ENCODE results near the gene MRPL38.
"Not testable (repeated sequence)": the region's sequence is repeated elsewhere in the genome, so short reads cannot be mapped to it uniquely, and the experiment has no call there.

Gene MRPL38

DNA sequence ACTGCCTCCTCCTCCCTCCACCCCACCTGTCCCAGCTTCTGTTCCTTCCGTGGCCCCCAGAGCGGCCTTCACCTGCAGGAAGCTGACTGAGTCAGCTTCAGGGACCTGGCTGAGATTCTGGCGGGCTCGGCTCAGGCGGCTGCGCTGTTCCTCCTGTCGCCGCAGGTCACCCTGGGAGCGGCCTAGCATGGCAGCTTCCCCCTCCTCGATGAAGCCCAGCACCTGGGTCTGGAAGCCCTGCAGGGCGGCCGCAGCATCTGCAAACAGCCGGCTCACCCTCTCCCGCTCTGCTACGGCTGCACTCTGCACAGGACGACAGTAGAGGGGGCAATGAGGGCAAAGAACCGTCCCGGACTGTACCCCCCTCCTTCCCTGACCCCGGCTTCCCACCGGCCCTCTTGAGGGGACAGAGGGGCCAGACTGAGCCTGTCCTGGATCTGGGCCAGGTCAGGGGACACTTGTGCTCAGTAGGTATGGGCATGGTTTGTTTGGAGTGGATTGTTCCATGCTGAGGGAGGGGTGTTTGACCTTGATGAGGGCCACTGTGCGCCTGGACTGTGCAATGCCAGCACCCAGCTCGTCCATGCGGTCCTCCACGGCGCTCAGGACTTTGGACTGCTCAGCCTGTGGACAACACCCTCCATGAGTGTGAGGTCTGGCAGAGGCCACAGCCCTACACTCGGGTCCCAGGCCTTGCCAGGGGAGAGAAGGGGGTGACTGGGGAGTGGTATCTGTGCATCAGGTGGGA lies 28.3 kb downstream of the MRPL38 start:
- WGBS (ENCODE audit: insufficient coverage, insufficient read length) = no CpG with 5 or more reads among the region's 26 CpGs
- no peak for DNase-seq (ENCODE audit: low read depth, low spot score)
- no peak overlapping the region for H3K27ac ChIP-seq (ENCODE audit: low read length)
- peaks cover 2% of the 10 kb centered on the region; the same call in 1 of the 2 replicates for H3K27me3 ChIP-seq (ENCODE audit: control insufficient read depth, insufficient read depth, low read length)
- H3K4me1 ChIP-seq (ENCODE audit: control insufficient read depth, insufficient read depth, low read length) = peaks cover 7% of the 10 kb centered on the region; the same call in 1 of the 2 replicates
- no peak overlapping the region for H3K4me3 ChIP-seq (ENCODE audit: low read length)
- no peaks in the 10 kb centered on the region for H3K36me3 ChIP-seq (ENCODE audit: control insufficient read depth, insufficient read depth, low read length)
- no peaks in the 10 kb centered on the region for H3K9me3 ChIP-seq (ENCODE audit: control insufficient read depth, insufficient read depth, low read length)

DNA sequence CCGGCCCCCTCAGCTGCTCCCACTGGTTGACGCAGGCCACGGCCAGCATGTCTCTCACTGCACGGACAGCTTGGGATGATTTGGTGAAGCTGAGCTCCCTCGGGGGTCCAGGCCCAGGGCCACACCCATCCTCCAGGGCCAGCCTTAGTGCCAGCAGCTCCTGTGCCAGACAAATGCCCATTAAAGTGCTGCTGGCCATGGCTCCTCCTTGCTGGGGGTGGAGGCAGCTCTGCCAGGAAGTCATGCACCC lies 28.8 kb downstream of the MRPL38 start:
- peaks cover 7% of the 10 kb centered on the region; the same call in 1 of the 2 replicates for H3K4me1 ChIP-seq (ENCODE audit: control insufficient read depth, insufficient read depth, low read length)
- no peak for DNase-seq (ENCODE audit: low read depth, low spot score)
- no CpG with 5 or more reads among the region's 5 CpGs for WGBS (ENCODE audit: insufficient coverage, insufficient read length)
- H3K36me3 ChIP-seq (ENCODE audit: control insufficient read depth, insufficient read depth, low read length) = no peaks in the 10 kb centered on the region
- H3K27ac ChIP-seq (ENCODE audit: low read length) = no peak overlapping the region
- H3K27me3 ChIP-seq (ENCODE audit: control insufficient read depth, insufficient read depth, low read length) = peaks cover 2% of the 10 kb centered on the region; the same call in 1 of the 2 replicates
- H3K9me3 ChIP-seq (ENCODE audit: control insufficient read depth, insufficient read depth, low read length) = no peaks in the 10 kb centered on the region
- no peak overlapping the region for H3K4me3 ChIP-seq (ENCODE audit: low read length)

DNA sequence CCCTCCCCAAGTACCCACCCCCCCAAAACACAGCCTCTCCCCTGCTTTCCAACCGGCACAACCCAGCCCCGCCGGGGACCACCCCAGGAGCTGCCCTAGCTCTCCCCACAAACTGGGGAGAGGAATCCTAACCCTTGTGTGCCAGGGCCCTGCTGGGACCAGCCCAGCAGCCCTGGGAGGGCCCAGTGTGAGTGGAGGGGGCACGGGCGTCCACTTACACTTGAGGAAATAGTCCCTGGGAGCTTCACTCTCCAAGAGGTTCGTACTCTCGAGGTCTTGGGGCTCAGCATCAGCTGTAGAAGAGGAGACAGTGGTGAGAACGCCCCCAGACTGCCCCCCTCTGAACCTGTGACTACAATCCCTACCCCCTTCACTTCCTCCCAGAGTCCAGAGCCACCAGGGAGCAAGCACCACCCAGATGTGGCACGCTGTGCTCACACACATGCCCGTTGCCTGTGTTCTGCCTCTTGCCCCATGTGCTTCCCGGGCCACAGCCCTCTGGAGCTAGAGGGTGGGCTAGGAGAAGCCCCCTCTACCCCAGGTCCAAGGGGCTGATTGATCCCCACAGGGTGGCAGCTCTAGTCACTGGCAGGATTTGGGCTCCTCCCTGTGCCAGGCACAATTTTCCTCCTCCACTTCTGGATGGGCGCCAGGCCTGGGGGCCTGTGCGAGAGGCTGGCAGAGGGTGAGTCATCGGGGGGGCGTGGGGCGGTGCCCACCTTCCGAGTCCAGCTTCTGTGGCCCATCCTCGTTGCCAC lies 29.3 kb downstream of the MRPL38 start:
- peaks cover 7% of the 10 kb centered on the region; the same call in 1 of the 2 replicates for H3K4me1 ChIP-seq (ENCODE audit: control insufficient read depth, insufficient read depth, low read length)
- H3K27ac ChIP-seq (ENCODE audit: low read length) = no peak overlapping the region
- H3K36me3 ChIP-seq (ENCODE audit: control insufficient read depth, insufficient read depth, low read length) = no peaks in the 10 kb centered on the region
- no peaks in the 10 kb centered on the region for H3K9me3 ChIP-seq (ENCODE audit: control insufficient read depth, insufficient read depth, low read length)
- no peak for DNase-seq (ENCODE audit: low read depth, low spot score)
- no CpG with 5 or more reads among the region's 18 CpGs for whole genome bisulfite sequencing (ENCODE audit: insufficient coverage, insufficient read length)
- no peak overlapping the region for H3K4me3 ChIP-seq (ENCODE audit: low read length)
- H3K27me3 ChIP-seq (ENCODE audit: control insufficient read depth, insufficient read depth, low read length) = peaks cover 2% of the 10 kb centered on the region; the same call in 1 of the 2 replicates

DNA sequence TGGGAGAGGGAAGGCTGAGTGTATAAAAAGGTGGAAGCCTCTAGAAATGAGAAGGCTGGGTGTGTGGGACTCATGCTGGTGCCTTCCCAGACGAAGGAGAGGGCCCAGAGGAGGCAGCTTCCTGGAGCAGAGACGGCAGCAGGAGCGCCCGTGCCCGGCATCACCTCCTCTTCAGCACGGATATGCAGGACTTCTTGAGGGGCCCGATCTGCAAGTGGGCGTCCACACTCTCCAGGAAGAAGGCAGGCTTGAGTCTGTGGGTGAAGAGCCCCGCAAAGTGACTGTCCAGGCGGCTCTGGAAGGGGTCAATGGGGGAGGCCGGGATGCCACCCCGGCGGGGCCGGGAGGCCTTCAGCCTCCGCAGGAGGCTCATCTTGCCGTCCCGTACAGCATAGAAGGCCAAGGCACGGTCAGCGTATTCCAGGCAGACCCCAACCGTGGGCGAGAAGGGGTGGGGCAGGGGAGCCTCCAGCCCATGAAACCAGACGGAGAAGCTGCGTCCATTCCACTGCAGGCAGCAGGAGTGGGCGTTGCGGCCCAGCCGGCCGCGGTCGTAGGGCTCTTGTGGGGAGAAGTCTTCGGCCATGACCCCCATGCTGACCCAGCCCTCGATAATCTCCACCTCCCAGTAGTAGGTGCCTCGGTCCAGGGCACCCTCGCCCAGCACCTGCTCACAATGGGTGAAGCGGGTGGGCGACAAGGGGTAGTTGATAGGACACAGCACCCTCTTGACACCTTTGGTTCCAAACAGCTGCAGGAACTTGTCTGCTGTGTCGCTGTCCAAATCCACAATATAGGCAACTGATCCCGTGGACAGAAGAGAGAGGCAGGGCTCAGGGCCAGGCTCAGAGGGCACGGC lies 30.1 kb downstream of the MRPL38 start:
- Histone ChIP-seq H3K36me3 (ENCODE audit: control insufficient read depth, insufficient read depth, low read length) (no peaks in the 10 kb centered on the region), H3K9me3 (ENCODE audit: control insufficient read depth, insufficient read depth, low read length) (no peaks in the 10 kb centered on the region), H3K27me3 (ENCODE audit: control insufficient read depth, insufficient read depth, low read length) (peaks cover 2% of the 10 kb centered on the region; the same call in 1 of the 2 replicates), H3K4me1 (ENCODE audit: control insufficient read depth, insufficient read depth, low read length) (peaks cover 7% of the 10 kb centered on the region; the same call in 1 of the 2 replicates), H3K4me3 (ENCODE audit: low read length) (no peak overlapping the region), H3K27ac (ENCODE audit: low read length) (no peak overlapping the region)
- no CpG with 5 or more reads among the region's 38 CpGs for WGBS (ENCODE audit: insufficient coverage, insufficient read length)
- DNase-seq (ENCODE audit: low read depth, low spot score) = no peak

DNA sequence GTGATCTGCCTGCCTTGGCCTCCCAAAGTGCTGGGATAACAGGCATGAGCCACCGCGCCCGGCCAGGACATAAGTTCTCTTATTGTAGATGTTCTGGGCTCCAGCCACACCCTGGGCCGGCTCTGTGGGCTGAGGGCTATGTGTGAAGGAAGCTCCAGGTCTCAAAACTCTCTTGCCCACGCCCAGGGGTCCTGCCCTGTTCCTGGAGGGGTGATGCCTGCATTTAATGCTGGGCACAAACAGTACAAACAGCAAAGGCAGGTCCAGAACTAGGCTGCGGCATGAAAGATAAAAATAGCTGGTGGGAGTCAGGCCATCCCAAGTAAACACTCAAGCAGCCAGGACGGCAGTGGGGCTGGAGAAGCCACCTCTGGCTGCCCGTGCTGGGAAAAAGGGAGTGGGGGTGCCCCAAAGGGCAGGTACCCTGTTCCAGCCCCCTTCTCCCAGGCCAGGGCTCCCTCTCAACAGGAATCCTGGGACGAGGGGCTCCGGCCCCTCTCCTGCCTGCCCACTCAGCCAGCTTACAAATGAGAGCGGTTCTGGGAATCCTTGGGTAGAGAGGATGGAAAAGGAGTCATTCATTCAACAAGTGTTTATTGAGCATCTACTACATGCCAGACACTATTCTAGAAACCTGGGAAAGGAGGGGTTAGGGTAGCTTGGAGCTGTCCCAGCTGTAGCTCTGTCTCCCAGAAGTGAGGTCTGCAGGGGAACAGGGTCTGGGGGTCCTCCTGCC lies 30.9 kb downstream of the MRPL38 start:
- H3K36me3 ChIP-seq (ENCODE audit: control insufficient read depth, insufficient read depth, low read length) = no peaks in the 10 kb centered on the region
- H3K4me1 ChIP-seq (ENCODE audit: control insufficient read depth, insufficient read depth, low read length) = peaks cover 7% of the 10 kb centered on the region; the same call in 1 of the 2 replicates
- peaks cover 2% of the 10 kb centered on the region; the same call in 1 of the 2 replicates for H3K27me3 ChIP-seq (ENCODE audit: control insufficient read depth, insufficient read depth, low read length)
- no peak overlapping the region for H3K27ac ChIP-seq (ENCODE audit: low read length)
- DNase-seq (ENCODE audit: low read depth, low spot score) = no peak
- H3K9me3 ChIP-seq (ENCODE audit: control insufficient read depth, insufficient read depth, low read length) = no peaks in the 10 kb centered on the region
- H3K4me3 ChIP-seq (ENCODE audit: low read length) = no peak overlapping the region
- WGBS (ENCODE audit: insufficient coverage, insufficient read length) = no CpG with 5 or more reads among the region's 11 CpGs

DNA sequence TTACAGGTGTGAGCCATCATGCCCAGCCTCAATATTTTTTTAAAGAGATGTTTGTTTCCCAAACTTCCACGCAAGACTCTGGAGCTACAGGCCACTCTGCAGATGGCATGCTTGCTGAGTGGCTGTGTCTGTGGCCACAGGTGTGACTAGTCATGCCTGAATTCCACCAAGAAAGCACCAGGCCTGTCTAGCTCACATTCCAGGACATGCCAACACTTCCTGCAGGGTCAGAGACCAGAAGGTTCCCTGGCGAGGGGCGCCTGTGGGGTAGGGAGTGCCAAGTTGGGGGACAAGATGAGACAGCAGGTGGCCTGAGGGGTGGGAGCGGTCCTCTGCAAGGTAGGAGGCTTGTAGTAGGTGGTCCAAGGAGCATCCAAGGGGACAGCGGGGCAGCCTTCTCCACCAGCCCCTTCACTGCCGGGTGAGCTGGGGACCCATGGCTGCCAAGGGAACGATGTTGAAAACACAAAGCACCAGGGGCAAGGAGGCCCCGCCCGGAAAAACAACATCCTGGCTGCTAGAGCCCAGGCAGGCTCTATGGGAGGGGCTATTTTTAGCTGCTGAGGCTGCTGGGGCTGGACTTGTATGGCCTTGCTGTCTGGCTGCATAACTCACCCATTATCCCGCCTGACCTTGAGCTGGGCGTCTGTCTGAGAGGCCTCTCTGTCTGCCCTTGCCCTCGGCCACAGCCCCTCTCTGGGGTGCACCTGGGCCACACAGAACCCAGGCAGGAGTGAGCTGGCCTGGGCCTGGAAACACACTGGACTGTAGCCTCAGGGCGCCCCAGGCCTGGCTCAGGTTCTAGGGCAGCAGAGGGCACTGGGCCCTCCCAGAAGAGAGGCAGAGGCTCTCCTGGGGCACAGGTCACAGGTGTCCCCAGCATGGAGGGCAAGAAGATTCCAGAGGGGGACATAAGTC lies 32.0 kb downstream of the MRPL38 start:
- H3K36me3 ChIP-seq (ENCODE audit: control insufficient read depth, insufficient read depth, low read length) = no peaks in the 10 kb centered on the region
- no peak for DNase-seq (ENCODE audit: low read depth, low spot score)
- WGBS (ENCODE audit: insufficient coverage, insufficient read length) = no CpG with 5 or more reads among the region's 13 CpGs
- peaks cover 2% of the 10 kb centered on the region; the same call in 1 of the 2 replicates for H3K27me3 ChIP-seq (ENCODE audit: control insufficient read depth, insufficient read depth, low read length)
- H3K4me1 ChIP-seq (ENCODE audit: control insufficient read depth, insufficient read depth, low read length) = peaks cover 6% of the 10 kb centered on the region; the same call in 1 of the 2 replicates
- no peak overlapping the region for H3K27ac ChIP-seq (ENCODE audit: low read length)
- no peaks in the 10 kb centered on the region for H3K9me3 ChIP-seq (ENCODE audit: control insufficient read depth, insufficient read depth, low read length)
- H3K4me3 ChIP-seq (ENCODE audit: low read length) = no peak overlapping the region

DNA sequence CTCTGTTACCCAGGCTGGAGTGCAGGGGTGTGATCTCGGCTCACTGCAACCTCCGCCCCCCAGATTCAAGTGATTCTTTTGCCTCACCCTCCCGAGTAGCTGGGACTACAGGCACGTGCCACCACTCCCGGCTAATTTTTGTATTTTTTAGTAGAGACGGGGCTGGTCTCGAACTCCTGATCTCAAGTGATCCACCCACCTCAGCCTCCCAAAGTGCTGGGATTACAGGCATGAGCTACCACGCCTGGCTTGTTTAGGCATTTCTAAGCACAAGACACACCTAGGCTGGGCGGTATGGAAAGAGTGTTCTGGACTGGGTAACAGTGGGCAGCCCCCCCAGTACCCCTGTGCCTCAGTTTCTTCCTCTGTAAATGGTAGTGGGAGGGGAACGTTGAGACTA lies 34.5 kb downstream of the MRPL38 start:
- WGBS (ENCODE audit: insufficient coverage, insufficient read length) = no CpG with 5 or more reads among the region's 10 CpGs
- H3K27me3 ChIP-seq (ENCODE audit: control insufficient read depth, insufficient read depth, low read length); H3K9me3 ChIP-seq (ENCODE audit: control insufficient read depth, insufficient read depth, low read length); DNase-seq (ENCODE audit: low read depth, low spot score); H3K36me3 ChIP-seq (ENCODE audit: control insufficient read depth, insufficient read depth, low read length); H3K27ac ChIP-seq (ENCODE audit: low read length); H3K4me1 ChIP-seq (ENCODE audit: control insufficient read depth, insufficient read depth, low read length); H3K4me3 ChIP-seq (ENCODE audit: low read length): not testable (repeated sequence)

DNA sequence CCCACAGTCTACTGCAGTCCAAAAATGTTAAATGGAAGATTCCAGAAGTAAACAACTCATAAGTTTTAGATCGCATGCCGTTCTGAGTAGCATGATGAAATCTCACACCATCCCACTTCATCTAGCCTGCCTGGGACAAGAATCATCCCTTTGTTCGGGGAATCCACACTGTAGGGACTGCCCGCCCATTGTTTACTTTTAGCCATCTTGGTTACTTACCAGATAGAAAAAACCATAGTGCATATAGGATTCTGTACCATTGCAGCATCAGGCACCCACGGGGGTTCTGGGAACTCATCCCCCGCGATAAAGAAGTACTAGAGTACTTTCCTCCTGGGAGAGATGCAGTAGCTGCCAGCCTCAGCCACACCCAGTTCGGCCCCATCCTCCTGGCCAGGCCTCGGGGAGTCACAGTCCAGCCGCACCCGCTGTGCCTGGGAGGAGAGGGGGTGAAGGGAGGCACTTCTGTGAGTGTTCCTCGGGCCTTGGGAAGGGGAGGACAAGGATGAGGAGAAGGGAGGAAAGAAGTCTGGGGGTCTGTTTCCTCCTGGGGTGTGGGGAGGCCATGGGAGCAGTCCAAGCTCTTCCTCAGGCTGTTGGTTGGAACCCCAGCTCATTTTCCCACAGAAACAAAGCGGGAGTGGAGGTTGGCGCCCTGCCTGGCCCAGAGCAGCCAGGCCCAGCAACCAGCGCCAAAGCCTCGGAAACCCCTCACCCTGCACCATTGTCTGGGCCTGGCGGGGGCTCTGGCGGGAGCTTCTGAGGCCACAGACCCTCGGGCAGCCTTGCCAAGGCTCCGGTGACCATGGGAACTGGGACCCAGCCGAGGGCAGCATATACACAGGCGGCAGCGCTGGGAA lies 35.2 kb downstream of the MRPL38 start:
- Histone ChIP-seq H3K9me3 (ENCODE audit: control insufficient read depth, insufficient read depth, low read length) (no peaks in the 10 kb centered on the region), H3K4me1 (ENCODE audit: control insufficient read depth, insufficient read depth, low read length) (peaks cover 2% of the 10 kb centered on the region), H3K4me3 (ENCODE audit: low read length) (no peak overlapping the region), H3K36me3 (ENCODE audit: control insufficient read depth, insufficient read depth, low read length) (no peaks in the 10 kb centered on the region), H3K27ac (ENCODE audit: low read length) (no peak overlapping the region), H3K27me3 (ENCODE audit: control insufficient read depth, insufficient read depth, low read length) (no peaks in the 10 kb centered on the region)
- WGBS (ENCODE audit: insufficient coverage, insufficient read length) = no CpG with 5 or more reads among the region's 23 CpGs
- DNase-seq (ENCODE audit: low read depth, low spot score) = no peak
